ENCODE measurements around the gene TLE4.

GRCh38 chr9:79774356-79774755, 202.6 kb downstream of the TLE4 start:
- TF ChIP-seq CTCF (IDR thresholded peaks at IDR 0.05; ENCODE audit: poor library complexity) (no peak), EZH2phosphoT487 (IDR thresholded peaks at IDR 0.05; ENCODE audit: low read depth, severe bottlenecking, unreplicated experiment) (no peak)
